CD8-positive, alpha-beta memory T cell (primary cell): ENCODE data around the gene QSOX1. TPM values are rescaled to one million over a fixed set of nuclear protein-coding genes. Genes with fewer than 3 reads are reported as not detected.
A peak's percentile ranks its signal among the peaks of the same experiment; 100 is the strongest.
"Not testable (repeated sequence)": the region's sequence is repeated elsewhere in the genome, so short reads cannot be mapped to it uniquely, and the experiment has no call there.

ENCODE experiments used
- CTCF ChIA-PET: fragments of 350-600 bp; sonication (Branson Sonifier 250); formaldehyde crosslinking; loops from one replicate; lab custom pipeline; 2021; ENCODE audit warnings: antibody characterized with exemption; lab: Charles Lee
- POLR2A ChIA-PET: fragments of 350-600 bp; sonication (Branson Sonifier 250); formaldehyde crosslinking; loops from one replicate; lab custom pipeline; 2021; ENCODE audit warnings: antibody characterized with exemption; lab: Charles Lee
- DNase-seq, 5 donors: peaks; one replicate each; pipeline versions ENCODE4 v3.0.0 to v3.0.0-alpha.2; 2020 to 2022; ENCODE audit warnings: mixed read lengths in 1 of 5
- H3K27ac ChIP-seq: one replicate; pipeline ENCODE4 v1.7.0; 2013; ENCODE audit warnings: low read depth, mild to moderate bottlenecking, low read length, moderate library complexity
- H3K27me3 ChIP-seq: 2 replicates; pipeline ENCODE4 v1.7.0; 2013; ENCODE audit warnings: low read length, mild to moderate bottlenecking; ENCODE audit not compliant: insufficient read depth, poor library complexity, severe bottlenecking
- H3K36me3 ChIP-seq: 2 replicates; pipeline ENCODE4 v1.7.0; 2013; ENCODE audit warnings: mild to moderate bottlenecking, low read length, moderate library complexity; ENCODE audit not compliant: insufficient read depth
- H3K4me1 ChIP-seq: 2 replicates; pipeline ENCODE4 v1.7.0; 2013; ENCODE audit warnings: mild to moderate bottlenecking, low read length, moderate library complexity; ENCODE audit not compliant: insufficient read depth
- H3K4me3 ChIP-seq: 2 replicates; pipeline ENCODE4 v1.7.0; 2013; ENCODE audit warnings: mild to moderate bottlenecking, low read length
- H3K9me3 ChIP-seq: 2 replicates; pipeline ENCODE4 v1.7.0; 2013; ENCODE audit warnings: mild to moderate bottlenecking, low read length
- H3K27ac Mint-ChIP-seq, 8 donors: one replicate each; pipeline ENCODE4 v1.8.0; 2020 to 2021; ENCODE audit warnings: mixed read lengths in 8 of 8, mild to moderate bottlenecking in 6 of 8, inconsistent platforms in 3 of 8, moderate library complexity in 3 of 8
- H3K27me3 Mint-ChIP-seq, 2 donors: one replicate each; pipeline ENCODE4 v1.8.0; 2020 to 2021; ENCODE audit warnings: mixed read lengths in 2 of 2, mild to moderate bottlenecking in 1 of 2, moderate library complexity in 1 of 2
- H3K36me3 Mint-ChIP-seq, 3 donors: one replicate each; pipeline ENCODE4 v1.8.0; 2020 to 2021; ENCODE audit warnings: mixed read lengths in 3 of 3, inconsistent platforms in 1 of 3, mild to moderate bottlenecking in 1 of 3
- H3K4me1 Mint-ChIP-seq, 3 donors: one replicate each; pipeline ENCODE4 v1.8.0; 2020 to 2021; ENCODE audit warnings: mixed read lengths in 3 of 3, inconsistent platforms in 1 of 3, mild to moderate bottlenecking in 1 of 3
- H3K4me3 Mint-ChIP-seq, 7 donors: one replicate each; pipeline ENCODE4 v1.8.0; 2020 to 2021; ENCODE audit warnings: mixed read lengths in 7 of 7, mild to moderate bottlenecking in 6 of 7, moderate library complexity in 4 of 7, inconsistent platforms in 2 of 7
- H3K9me3 Mint-ChIP-seq, 5 donors: one replicate each; pipeline ENCODE4 v1.8.0; 2020 to 2022; ENCODE audit warnings: mixed read lengths in 5 of 5, mild to moderate bottlenecking in 3 of 5, moderate library complexity in 2 of 5, inconsistent platforms in 1 of 5
- polyA plus RNA-seq: library from polyadenylated mRNA; unstranded; fragments of 300-500 nt; fragmentation: Illumina TruSeq; gene quantifications from one replicate; pipeline ENCODE4 v1.2.3, GENCODE V29; 2021
- total RNA-seq, 2 experiments: library from RNA; stranded (reverse); gene quantifications; one replicate each; pipeline ENCODE4 v1.2.3, GENCODE V29; 2021

QSOX1 gene
- total and polyA plus RNA-seq, 3 experiments from 2014 or later: 14.2 to 33.3 (median 32.9) TPM

DNA sequence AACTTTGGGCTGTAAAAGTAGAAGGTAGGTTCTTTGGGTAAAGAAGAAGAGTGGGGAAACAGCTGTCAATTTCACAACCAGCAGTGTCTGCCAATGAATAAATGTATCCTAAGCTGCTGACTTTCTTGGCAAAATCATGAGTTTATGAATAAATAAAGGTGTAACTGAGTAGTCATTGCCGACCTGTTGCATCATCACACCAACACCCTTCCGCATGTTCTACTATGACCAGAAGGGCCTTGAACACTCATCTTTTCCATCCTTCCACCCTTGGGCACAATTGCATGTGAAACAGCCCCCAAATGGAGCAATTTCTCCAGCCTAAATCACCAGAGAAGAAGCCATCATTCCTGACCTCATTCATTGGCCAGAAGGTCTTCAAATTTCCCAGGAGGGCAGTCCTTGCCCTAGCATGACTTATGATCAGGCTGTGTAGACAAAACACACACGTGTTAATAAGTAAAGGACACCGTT lies 31.2 kb upstream of the QSOX1 start:
- POLR2A ChIA-PET: no interaction called here
- CTCF ChIA-PET: no interaction called here
- no peak overlapping the region for H3K4me3 Mint-ChIP-seq
- H3K27ac ChIP-seq: no peak overlapping the region
- no peak overlapping the region for H3K27ac Mint-ChIP-seq
- H3K9me3 Mint-ChIP-seq: no peaks in the 10 kb centered on the region
- H3K4me1 ChIP-seq: no peaks in the 10 kb centered on the region
- H3K36me3 ChIP-seq: no peaks in the 10 kb centered on the region
- H3K36me3 Mint-ChIP-seq: no peaks in the 10 kb centered on the region
- peaks cover 4 to 14% of the 10 kb centered on the region in 2 donors for H3K27me3 Mint-ChIP-seq
- H3K4me1 Mint-ChIP-seq: no peaks in the 10 kb centered on the region
- H3K27me3 ChIP-seq: no peaks in the 10 kb centered on the region
- DNase-seq: no peak
- no peak overlapping the region for H3K4me3 ChIP-seq
- no peaks in the 10 kb centered on the region for H3K9me3 ChIP-seq

DNA sequence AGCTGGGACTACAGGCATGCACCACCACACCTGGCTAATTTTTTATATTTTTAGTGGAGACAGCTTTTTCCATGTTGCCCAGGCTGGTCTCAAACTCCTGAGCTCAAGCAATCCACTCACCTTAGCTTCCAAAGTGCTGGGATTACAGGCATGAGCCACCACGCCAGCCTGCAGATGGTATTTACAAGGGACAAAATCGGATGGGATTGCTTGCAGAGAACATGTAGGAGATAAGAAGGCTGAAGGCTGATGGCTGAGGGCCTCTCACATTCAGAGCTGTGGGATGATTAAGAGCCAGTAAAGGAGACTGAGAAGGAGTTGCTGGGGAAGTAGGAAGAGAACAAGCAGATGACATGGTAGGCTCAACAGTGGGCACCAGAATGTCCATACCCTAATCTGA lies 24.0 kb upstream of the QSOX1 start:
- ChIA-PET POLR2A (no interaction called here), CTCF (no interaction called here)
- Mint-ChIP-seq H3K4me3 (no peak overlapping the region), H3K9me3 (no peaks in the 10 kb centered on the region), H3K27ac (no peak overlapping the region), H3K27me3 (peaks cover 16 to 46% of the 10 kb centered on the region in 2 donors), H3K36me3 (peaks cover 0 to 7% (median 2%) of the 10 kb centered on the region in 3 donors), H3K4me1 (no peaks in the 10 kb centered on the region)
- no peaks in the 10 kb centered on the region for H3K36me3 ChIP-seq
- H3K4me3 ChIP-seq: no peak overlapping the region
- no peak for DNase-seq
- H3K27me3 ChIP-seq: no peaks in the 10 kb centered on the region
- no peaks in the 10 kb centered on the region for H3K4me1 ChIP-seq
- no peaks in the 10 kb centered on the region for H3K9me3 ChIP-seq
- H3K27ac ChIP-seq: no peak overlapping the region

DNA sequence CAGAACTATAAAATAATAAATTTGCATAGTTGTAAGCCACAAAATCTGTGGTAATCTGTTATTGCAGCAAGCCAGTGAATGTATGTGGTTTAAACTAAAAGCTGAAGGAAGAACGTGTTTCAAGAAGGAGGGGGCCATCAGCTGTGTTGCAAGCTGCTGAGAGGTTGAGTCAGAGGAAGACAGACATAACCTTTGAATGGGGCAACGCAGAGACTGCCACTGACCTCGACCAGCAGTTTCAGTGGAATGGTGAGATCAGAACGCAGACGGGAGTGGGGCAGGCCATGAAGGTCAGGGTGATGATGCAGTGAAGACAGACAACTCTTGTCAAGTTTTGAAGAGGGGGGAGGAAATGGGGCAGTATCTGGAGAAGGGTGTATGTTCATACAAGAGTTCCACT lies 23.2 kb upstream of the QSOX1 start:
- Histone ChIP-seq H3K4me3 (no peak overlapping the region), H3K27me3 (no peaks in the 10 kb centered on the region), H3K4me1 (no peaks in the 10 kb centered on the region), H3K27ac (no peak overlapping the region), H3K36me3 (no peaks in the 10 kb centered on the region), H3K9me3 (no peaks in the 10 kb centered on the region)
- peak overlapping the region in 1 of 8 donors; percentile 90 for H3K27ac Mint-ChIP-seq
- H3K4me1 Mint-ChIP-seq: no peaks in the 10 kb centered on the region
- peaks cover 16 to 49% of the 10 kb centered on the region in 2 donors for H3K27me3 Mint-ChIP-seq
- ChIA-PET POLR2A (no interaction called here), CTCF (no interaction called here)
- no peak for DNase-seq
- H3K36me3 Mint-ChIP-seq: peaks cover 0 to 8% (median 2%) of the 10 kb centered on the region in 3 donors
- no peak overlapping the region for H3K4me3 Mint-ChIP-seq
- peaks cover 0 to 4% (median 2%) of the 10 kb centered on the region in 5 donors for H3K9me3 Mint-ChIP-seq

DNA sequence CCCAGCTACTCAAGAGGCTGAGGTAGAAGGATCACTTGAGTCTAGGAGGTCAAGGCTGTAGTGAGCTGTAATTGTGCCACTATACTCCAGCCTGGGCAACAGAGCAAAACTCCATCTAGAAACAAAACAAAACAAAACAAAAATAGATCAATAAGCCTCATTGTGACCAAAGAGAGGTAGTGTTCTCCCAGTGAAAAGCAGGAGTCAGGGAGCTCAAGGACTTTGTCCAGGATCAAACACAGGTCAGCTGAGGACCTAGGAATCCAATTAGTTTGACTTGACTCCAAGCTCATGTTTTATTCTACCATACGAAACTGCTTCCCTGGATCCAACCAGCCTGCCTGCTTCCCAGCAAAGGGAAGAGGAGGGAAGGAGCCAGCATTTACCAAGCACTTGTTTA lies 21.5 kb upstream of the QSOX1 start:
- Mint-ChIP-seq H3K36me3 (peaks cover 0 to 17% (median 2%) of the 10 kb centered on the region in 3 donors), H3K9me3 (peaks cover 0 to 13% (median 9%) of the 10 kb centered on the region in 5 donors), H3K4me3 (no peak overlapping the region), H3K27me3 (peaks cover 22 to 58% of the 10 kb centered on the region in 2 donors), H3K4me1 (no peaks in the 10 kb centered on the region), H3K27ac (no peak overlapping the region)
- Histone ChIP-seq H3K27ac (no peak overlapping the region), H3K27me3 (no peaks in the 10 kb centered on the region), H3K4me1 (no peaks in the 10 kb centered on the region), H3K36me3 (no peaks in the 10 kb centered on the region), H3K9me3 (no peaks in the 10 kb centered on the region), H3K4me3 (no peak overlapping the region)
- ChIA-PET CTCF (no interaction called here), POLR2A (no interaction called here)
- DNase-seq: no peak

DNA sequence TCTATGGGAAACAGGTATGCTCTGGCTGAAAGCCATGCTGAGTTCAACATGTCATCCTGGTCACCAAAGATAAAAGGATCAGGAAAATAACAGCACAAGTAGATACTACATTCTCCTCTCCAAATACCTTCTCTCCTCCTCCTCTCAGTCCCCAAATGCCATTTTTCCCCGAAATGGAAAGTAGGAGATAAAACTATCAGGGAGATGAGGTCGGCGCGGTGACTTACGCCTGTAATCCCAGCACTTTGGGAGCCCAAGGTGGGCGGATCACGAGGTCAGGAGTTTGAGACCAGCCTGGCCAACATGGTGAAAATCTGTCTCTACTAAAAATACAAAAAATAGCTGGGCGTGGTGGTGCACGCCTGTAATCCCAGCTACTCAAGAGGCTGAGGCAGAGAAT lies 21.0 kb upstream of the QSOX1 start:
- POLR2A ChIA-PET, H3K27ac Mint-ChIP-seq, H3K4me3 Mint-ChIP-seq, H3K4me1 ChIP-seq, H3K4me3 ChIP-seq, CTCF ChIA-PET, H3K36me3 ChIP-seq, H3K9me3 ChIP-seq, H3K4me1 Mint-ChIP-seq, DNase-seq, H3K27ac ChIP-seq, H3K27me3 ChIP-seq: not testable (repeated sequence)
- peaks cover 0 to 13% (median 9%) of the 10 kb centered on the region in 5 donors for H3K9me3 Mint-ChIP-seq
- peaks cover 22 to 58% of the 10 kb centered on the region in 2 donors for H3K27me3 Mint-ChIP-seq
- peaks cover 0 to 17% (median 2%) of the 10 kb centered on the region in 3 donors for H3K36me3 Mint-ChIP-seq

DNA sequence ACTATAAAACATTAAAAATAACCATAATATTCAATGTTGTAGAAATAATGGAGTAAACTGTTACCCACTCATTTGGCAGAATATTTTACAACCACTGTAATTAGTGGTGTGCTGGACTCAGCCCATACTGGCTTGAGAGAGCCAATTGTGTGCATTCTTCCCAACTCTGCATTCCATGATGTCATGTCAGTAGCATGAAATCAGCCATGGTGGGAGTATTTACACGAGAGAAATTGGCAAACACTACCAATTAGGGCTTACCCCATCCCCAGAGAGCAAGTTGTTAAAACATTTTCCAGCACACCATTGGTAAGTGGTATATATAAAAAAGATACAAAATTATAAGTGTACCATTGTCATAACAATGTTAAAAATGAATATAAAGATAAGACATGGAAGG lies 19.1 kb upstream of the QSOX1 start:
- H3K27me3 Mint-ChIP-seq: peaks cover 25 to 52% of the 10 kb centered on the region in 2 donors
- Histone ChIP-seq H3K9me3 (no peaks in the 10 kb centered on the region), H3K4me1 (no peaks in the 10 kb centered on the region), H3K27me3 (no peaks in the 10 kb centered on the region), H3K4me3 (no peak overlapping the region), H3K27ac (no peak overlapping the region), H3K36me3 (no peaks in the 10 kb centered on the region)
- CTCF ChIA-PET: interaction anchor here (1.5 kb wide), 1 partner anchor 43 kb away, joined by 3 read pairs; no protein-coding TSS in a partner anchor
- H3K4me3 Mint-ChIP-seq: no peak overlapping the region
- H3K4me1 Mint-ChIP-seq: no peaks in the 10 kb centered on the region
- peaks cover 0 to 13% (median 9%) of the 10 kb centered on the region in 5 donors for H3K9me3 Mint-ChIP-seq
- peaks cover 0 to 10% (median 0%) of the 10 kb centered on the region in 3 donors for H3K36me3 Mint-ChIP-seq
- H3K27ac Mint-ChIP-seq: no peak overlapping the region
- DNase-seq: no peak
- POLR2A ChIA-PET: no interaction called here

DNA sequence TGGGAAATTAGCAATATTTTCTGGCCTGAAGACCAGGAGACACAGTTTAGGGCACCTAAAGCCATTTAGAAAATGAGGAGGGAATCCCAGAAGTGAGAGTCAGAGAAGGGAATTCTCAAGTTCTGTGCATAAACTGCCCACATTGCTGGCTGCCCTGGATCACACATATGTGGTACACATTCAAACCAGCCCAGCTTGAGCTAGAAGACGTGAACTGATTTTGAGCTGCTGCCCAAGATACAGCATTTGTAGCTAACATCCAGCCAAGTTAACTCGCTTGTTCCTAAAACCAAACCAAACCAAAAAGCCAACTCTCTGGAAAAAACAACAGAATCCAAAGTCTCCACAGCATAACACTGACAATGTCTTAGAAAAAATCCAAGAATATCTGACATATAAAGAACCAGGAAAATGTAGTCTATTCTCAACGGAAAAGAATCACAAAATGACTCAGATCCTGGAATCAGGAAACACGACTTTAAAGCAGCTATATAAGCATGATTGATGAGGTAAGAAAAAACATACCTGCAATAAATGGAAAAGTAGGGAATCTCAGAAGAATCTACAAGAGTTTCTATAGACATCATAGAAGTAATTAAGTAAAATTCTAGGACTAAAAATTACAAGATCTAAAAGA lies 18.2 kb upstream of the QSOX1 start:
- Histone ChIP-seq H3K9me3 (no peaks in the 10 kb centered on the region), H3K36me3 (no peaks in the 10 kb centered on the region), H3K27me3 (no peaks in the 10 kb centered on the region), H3K4me1 (no peaks in the 10 kb centered on the region), H3K27ac (no peak overlapping the region), H3K4me3 (no peak overlapping the region)
- CTCF ChIA-PET: interaction anchor here (1.5 kb wide), 1 partner anchor 42 kb away, joined by 3 read pairs; no protein-coding TSS in a partner anchor
- Mint-ChIP-seq H3K27me3 (peaks cover 25 to 44% of the 10 kb centered on the region in 2 donors), H3K4me3 (no peak overlapping the region), H3K9me3 (peaks cover 0 to 13% (median 9%) of the 10 kb centered on the region in 5 donors), H3K4me1 (no peaks in the 10 kb centered on the region), H3K36me3 (peaks cover 0 to 10% (median 0%) of the 10 kb centered on the region in 3 donors), H3K27ac (no peak overlapping the region)
- POLR2A ChIA-PET: no interaction called here
- no peak for DNase-seq

DNA sequence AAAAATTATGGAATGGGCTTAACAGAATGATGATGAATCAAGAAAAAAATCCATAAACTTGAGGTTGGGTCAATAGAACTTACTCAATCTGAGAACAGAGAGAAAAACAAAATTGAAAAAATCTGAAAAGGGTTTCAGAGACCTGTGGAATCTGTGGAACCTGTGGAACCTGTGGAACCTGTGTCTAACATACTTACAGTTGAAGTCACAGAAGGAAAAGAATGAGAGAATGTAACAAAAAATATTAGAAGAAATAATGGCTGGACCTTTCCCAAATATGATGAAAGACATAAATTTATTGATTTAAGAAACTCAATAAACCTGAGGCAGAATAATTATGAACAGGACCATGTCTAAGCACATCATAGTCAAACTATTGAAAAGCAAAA lies 17.7 kb upstream of the QSOX1 start:
- no peaks in the 10 kb centered on the region for H3K4me1 ChIP-seq
- Mint-ChIP-seq H3K36me3 (peaks cover 0 to 10% (median 0%) of the 10 kb centered on the region in 3 donors), H3K27me3 (peaks cover 27 to 39% of the 10 kb centered on the region in 2 donors), H3K9me3 (peaks cover 0 to 13% (median 9%) of the 10 kb centered on the region in 5 donors), H3K4me3 (no peak overlapping the region), H3K27ac (no peak overlapping the region), H3K4me1 (no peaks in the 10 kb centered on the region)
- DNase-seq: no peak
- no peaks in the 10 kb centered on the region for H3K27me3 ChIP-seq
- H3K27ac ChIP-seq: no peak overlapping the region
- H3K9me3 ChIP-seq: no peaks in the 10 kb centered on the region
- POLR2A ChIA-PET: no interaction called here
- no peaks in the 10 kb centered on the region for H3K36me3 ChIP-seq
- H3K4me3 ChIP-seq: no peak overlapping the region
- CTCF ChIA-PET: no interaction called here
